NCI-H748 (cell line): ENCODE results near the gene CTRB2.
A peak's percentile ranks its signal among the peaks of the same experiment; 100 is the strongest.

Experiments used
- DNase-seq: peaks from one replicate; lab custom pipeline; 2025; ENCODE audit not compliant: unreplicated experiment; lab: John Stamatoyannopoulos, UW

Gene CTRB2

DNA sequence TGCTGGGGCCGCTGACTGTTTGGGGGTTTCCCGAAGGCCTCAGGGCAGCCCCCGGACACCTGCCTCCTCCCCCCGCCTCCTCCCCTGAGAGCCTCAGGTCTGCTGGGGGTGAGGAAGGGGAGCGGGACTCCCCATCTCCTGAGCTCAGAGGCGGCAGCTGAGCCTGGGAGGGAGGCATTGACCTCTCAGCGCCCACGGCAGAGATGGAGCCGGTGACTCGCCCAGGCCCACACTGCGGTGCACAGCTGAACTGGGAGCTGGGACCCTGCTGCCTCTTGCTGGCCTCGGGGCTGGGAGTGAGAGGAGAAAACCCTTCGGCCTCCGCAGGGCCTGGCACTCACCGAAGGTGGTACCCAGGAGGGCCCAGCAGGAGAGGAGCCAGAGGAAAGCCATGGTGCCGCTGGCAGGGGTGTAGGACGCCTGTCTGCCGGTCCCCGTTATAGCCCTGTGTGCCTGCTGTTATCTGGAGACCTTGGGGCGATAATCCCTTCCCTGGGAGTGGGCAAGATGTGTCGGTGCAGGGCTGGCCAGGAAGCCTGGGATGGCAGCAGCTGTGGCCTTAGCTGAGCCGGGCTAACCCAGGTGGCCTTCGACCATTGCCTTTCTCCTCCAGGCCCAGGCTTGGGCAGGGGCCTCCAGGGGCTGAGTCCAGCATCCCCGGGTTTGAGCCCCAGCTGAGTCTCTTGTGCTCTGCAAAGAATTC, at the start of gene CTRB2:
CTRB2 (minus strand) TSS at position 413 of the 703 bp plus-strand sequence; CDS start at position 393, 20 bp downstream.
- DNase-seq, result no peak

DNA sequence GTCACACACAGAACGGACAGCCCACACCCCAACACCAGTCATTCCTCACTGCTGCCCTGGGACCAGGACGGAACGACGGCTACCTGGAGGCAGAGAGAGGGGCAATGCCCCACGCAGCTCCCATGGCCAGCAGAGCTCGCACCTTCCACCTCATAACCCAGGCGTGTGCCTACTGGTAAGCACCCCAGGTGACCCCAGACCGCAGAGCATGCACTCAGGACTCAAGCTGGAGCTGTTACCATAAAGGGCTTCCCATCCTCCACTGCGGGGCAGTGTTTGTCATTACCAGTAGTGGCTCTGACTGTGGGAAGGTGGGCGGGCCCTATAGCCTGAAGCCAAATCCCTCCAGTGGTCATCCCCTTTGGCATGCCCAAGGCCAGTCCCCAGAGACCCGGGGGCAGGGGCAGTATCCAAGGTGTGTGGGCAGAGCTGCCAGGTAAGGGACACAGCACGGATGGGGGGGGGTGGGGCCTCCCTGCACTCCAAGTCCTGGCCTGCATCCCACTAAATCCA, 49.2 kb upstream of the CTRB2 start:
- no peak for DNase-seq

DNA sequence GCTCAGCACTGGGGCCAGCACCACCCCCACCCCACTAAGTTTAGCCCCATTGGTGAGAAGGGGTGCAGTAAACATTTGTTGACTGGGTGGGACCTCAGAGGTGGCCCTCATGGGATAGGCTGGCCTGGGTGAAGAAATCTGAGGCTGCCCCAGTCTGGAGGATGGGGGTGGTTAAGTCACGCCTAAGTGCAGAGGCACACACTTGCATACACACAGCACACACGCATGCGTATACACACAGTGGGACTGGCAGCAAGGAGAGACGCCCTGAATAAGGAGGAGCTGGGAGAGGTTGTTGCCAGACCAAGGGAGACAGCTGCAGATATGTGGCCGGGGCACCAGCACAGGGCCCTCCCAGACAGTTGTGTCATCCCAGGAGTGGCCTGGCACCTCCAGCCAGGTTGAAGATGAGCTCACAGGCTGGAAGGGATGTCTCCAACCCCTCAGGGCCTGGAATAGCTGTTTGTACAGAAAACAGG, 47.4 kb upstream of the CTRB2 start:
- no peak for DNase-seq

DNA sequence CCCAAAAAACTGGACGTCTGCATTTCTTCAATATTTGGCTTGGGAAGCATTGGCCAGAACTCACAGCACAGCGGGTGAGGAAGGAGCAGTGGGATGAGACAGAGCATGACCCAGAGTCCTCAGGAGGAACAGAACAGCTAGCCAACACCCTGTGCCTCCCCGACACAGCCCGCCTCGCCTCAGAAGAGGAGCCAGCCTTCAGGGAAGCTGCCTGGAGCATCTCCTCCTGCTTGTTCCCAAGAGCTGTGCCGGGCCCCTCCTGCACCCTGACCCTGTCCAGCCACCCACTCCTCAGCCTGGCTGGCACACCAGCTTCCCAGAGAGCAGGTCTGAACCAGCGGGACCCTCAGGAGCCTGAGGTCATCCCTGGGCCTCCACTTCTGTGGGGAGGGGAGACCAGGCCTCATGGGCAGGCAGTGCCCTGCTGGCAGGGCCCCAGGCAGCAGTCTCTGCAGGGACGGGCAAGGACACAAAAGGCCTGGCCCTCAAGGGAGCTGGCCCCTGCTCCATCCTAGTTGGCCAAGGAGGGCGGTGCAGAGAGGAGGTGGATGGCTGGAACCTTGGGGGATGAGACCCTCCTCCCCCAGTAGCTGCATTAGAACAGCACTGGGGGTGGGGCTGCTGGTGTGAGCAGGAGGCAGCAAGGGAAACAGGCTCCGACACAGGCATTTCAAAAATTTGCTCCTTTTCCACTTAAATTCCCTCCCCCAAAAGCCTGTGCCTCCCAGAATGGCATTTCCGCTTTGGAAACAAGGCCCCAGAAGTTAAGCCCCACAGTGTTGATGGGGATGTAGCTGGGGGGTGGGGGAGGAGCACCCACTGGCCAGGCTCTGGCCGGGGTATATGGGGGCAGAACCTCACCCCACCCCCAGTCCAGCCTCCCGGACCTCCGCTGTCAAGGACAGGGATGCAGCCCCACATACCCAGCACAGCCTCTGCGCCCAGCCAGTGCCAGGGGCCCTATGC, 46.3 kb upstream of the CTRB2 start:
- DNase-seq, result no peak

DNA sequence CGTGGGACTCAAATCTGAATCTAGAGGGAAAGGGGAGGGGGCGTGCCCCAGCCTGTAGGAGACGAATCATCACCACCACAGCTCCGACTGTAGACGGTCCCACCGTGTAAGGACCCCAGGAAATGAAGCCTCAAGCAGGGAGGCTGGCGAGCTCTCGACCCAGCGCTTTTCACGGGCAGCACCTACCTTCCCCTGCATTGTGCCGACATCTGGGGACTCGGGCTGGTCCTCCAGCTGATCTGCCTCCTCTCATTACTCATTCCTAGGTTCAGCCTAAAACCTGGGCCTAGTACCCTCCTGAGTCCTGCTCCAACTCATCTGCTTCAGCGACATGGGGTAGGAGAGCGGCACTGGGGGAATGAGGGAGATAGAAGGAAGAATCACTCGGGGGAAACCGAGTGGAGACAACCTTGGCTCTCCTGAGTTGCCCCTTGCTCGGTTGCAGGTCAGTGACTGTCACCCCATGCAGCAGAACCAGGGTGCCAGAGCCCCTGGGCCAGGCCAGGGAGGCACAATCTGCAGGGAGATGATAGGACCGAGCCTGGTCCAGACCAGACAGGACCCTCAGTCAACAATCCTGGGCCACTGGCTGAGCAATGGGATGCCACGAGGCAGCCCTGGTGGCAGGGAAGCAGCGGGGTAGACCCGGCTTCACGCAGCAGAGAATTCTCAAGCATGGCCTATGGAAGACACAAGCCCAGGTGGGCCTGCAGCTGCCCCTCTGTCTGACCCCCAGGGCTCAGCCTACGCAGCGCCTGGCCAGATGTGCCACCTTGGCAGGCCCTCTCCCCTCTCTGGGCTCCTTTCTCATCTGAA, 45.3 kb upstream of the CTRB2 start:
- no peak for DNase-seq

DNA sequence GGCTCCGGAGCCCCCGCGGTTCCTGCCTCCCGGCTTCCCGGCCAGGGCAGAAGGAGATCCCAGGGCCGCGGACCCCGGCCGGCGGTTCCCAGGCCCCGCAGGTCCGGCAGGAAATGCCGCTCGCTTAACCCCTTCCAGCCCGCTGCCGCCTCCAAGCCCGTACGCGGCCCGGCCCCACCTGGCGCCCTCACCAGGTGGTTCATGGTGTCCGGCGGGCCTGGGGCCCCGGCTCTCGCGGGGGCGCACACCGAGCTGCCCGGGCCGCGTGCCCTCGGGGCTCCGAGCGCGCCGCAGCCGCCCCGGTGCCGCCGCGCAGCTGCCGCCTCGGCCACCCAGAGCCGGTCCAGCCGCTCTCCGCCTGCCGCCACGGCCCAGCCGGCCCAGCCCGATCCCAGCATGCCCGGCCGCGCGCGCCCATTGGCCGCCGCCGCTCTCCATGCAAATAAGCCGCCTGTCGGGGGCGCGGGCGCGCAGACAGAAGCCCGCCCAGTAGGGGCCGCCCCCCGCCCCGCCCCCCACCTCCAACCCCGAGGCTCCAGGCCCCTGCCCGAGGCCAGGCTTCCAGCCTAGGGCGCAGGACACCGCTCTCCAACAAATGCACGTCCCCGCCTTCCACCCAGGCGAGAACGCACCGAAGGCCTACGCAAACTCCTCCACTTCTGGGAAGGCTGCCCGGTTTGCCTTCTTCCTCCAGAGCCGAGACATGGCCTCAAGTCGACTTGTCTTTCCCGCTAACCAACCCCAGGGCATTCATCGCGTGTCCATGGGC, 44.5 kb upstream of the CTRB2 start, which contains the start of gene BCAR1:
BCAR1 (minus strand) TSS at position 345 of the 769 bp plus-strand sequence; CDS start at position 203, 142 bp downstream.
- DNase-seq, result peak; percentile 88

DNA sequence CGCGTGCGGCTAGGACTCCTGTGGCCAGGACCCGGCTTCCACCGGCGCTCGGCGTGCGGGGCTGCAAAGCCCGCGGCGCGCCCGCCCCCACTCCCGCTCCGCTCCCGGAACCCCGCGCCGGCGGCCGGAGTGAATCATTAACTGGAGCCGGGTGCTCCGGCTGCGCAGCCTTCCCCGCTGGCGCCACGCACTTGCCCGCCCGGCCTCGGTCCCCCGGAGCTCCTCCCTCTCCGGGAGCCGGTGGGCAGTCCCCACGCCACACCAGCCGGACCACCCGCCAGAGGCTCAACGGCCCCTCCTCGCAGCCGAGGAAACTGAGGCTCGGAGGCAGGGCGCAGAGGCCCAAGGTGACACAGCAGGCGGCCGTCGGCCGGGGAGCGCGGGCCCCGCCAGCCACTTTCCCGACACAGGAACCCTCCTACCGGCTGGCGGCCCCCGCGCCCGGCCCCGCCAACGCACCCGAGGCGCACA, 43.9 kb upstream of the CTRB2 start:
- DNase-seq, result peak; percentile 25

DNA sequence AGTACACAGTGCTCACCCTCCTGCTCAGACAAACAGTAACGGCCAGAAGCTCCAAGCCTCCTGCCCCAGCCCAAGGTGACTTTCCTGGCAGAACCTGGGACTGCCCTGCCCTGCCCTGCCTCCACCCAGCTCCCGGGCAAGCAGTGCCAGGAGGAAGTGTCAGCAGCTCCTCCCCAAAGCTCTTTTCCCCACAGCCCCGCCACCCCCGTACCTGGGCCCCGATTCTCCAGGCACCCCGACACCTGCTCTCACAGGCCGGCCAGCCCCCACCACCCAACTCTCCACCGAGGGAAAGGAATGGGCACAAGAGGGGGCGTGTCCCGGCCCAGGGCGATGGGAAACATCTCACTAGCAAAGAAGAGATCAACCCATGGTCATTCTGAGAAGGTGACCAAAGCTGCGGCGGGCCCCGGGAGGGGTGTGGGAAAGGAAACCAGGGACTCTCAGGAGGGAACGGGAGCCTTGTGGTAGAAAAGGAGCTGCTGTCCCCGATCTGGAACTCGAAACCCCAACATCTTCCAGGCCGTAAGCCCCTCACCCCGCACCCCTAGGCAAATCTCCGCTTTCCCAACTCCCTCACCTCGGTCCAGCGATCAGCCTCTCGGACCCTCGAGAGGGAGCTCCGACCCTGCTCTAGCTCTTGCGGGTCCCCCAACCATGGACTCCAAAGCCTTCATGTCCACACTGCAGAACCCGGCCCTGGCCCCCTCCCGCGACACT, 43.3 kb upstream of the CTRB2 start:
- DNase-seq, result no peak

DNA sequence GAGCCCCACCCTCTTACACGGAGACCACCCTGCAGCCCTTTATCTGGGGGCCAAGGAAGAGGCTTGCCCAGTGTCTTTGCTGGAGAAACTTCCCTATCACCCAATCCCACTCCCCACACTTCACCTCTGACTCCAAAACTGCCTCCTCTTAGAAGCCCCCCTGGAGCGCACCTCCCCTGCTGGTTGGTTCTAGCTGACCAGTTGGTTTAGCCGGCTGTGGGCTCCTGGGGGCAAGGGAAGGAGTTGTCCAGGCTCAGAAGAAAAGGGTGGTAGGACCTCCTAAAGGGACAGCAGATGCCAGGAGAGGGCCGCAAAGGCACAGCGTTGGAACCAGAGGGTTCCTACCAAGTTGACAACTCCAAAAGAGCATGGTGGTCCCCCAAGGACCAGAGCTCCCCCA, 42.5 kb upstream of the CTRB2 start:
- DNase-seq, result no peak

DNA sequence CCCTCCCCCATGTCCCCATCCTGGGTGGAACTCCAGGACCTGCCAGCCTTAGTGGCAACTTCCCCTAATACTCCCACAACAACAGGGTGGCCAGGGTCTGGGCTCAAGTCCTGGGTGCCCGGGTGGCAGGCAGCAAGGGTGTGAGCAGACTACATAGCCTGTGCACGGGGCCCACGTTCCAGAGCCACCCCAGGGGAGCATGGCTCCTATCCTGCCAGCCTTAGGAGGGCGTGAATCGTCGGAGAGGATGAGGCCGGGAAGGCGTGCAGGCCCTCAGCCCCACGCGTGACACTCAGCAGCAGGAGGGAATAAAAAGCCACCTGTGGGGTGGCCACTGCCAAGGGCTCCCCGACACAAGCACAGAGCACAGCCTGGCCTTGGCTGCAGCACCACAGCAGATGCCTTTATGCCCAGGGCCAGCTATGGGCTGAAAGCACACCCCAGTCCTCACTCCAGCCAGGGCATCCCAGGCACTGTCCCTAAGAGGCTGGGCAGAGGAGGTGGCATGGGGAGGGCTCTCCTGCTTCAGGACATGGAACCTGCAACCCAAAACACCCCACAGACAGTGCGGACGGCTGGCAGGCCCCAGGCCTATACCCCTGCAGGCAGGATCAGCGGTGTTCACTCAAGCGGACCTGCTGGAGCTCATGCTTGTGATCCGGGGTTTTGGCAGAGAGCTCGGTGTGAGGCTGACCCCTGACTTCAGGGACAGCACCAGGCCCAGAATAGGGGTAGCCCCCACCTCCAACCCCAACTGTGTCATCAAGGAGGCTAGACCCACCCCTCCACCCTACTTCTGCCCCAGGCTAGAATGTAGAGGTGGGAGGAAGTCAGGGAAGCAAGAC, 41.8 kb upstream of the CTRB2 start:
- no peak for DNase-seq

DNA sequence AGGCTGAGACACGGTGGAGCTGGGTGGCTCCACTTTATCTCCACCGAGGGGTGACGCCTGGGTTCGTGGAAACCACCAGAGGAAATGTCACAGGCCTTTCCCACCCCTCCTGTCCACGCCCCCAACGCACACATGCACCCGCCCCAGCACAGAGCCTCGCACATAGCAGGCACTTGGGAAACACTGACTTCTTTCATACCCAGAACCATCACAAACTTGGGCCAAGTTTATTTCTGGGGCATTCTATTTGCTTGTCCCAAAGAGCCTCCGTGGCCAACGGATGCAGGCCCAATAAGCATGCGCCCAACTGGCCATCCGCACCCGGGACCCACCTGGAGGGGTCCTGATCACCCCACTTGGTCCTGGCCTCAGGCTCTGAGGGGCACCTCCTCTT, 41.2 kb upstream of the CTRB2 start:
- DNase-seq, result no peak

DNA sequence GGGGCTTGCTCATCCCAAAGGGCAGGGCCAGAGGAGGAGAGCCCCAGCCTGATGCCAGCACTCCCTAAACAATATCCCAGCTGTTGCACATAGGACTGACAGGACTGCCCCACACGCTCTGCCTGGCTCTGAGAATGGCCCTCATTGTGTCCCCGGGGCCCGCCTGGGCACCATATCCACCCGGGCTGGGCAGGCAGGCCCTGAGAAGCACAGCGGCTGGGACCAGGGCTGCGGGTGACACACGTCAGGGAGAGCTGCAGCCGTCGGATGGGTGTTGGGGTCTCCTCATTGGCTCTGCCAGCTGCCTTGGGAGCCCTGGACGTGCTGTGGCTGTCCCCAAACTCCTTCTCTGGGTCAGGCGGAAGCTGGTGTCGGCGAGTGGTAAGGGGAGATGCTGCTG, 40.3 kb upstream of the CTRB2 start:
- no peak for DNase-seq

DNA sequence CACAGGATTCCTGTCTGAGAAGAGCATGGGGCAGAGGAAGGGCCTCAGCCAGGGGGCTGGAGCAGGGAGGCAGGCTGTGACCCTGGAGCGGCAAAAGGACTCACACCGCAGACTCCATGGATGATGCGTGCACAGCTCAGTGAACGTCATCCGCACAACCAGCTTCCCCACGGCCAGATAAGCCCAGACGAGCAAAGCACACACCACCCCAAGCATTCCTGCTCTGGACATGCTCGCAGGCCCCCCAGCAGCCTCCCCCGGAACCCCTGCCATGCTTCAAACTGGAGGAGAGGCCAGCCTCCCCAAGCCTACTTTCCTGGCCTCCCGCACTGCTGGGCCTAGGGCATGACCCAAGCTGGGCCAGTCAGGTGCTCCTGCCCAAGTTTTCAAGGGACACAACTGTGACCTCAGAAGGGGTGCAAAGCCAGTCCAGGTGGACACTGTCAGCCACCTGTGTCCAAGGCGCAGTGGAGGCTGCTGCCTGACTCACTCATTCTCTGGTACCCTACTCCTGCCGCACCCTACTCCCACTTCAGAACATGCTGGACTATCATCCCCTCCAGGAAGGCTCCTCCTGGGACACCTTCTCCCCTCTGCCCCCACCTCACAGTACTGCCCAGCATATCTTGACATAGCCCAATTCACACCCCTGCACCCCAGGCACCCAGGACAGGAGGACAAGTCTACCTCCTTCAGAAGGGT, 39.7 kb upstream of the CTRB2 start:
- DNase-seq, result no peak

DNA sequence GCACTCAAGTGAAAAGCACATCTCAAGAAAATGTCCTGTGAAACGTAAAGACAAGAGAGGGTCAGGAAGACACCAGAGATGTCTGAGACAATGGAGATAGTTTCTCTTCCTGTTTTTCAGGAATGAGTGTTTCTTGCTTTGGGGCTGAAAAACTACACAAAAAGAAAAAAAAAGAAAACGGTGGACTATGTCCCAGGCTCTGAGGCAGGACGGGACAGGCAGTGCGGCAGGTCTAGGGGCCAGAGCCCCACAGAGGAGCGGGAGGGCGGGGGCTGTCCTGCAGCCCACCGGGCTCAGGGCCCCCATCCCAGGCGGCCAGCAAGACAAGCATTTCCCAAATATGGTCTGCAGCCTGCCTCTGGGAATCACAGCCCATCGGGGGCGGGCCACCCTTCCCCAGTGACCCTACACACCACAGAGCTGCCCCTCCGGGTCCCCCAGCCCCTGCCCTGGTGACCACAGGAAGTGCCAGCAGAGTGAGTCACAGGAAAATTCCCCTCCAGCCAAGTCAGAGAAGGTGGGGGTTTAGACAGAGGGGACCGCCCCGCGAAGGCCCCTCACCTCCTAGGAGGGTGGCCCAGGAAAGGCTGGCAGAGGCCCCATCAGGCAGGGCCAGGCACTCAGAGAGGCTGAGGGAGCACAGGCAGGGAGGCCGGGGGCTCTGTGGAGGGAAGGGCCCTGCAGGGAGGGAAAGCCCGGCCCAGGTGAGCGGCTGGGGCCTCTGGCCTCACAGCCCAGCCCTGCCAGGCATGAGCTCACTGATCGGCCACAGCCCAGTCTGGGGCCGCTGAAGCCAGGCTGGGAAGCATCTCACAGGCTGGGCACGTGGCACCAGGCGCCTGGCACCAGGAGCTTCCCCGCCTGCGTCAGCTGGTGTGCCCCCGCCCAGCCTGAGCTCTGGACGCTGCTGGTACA, 38.1 kb upstream of the CTRB2 start:
- DNase-seq, result no peak

DNA sequence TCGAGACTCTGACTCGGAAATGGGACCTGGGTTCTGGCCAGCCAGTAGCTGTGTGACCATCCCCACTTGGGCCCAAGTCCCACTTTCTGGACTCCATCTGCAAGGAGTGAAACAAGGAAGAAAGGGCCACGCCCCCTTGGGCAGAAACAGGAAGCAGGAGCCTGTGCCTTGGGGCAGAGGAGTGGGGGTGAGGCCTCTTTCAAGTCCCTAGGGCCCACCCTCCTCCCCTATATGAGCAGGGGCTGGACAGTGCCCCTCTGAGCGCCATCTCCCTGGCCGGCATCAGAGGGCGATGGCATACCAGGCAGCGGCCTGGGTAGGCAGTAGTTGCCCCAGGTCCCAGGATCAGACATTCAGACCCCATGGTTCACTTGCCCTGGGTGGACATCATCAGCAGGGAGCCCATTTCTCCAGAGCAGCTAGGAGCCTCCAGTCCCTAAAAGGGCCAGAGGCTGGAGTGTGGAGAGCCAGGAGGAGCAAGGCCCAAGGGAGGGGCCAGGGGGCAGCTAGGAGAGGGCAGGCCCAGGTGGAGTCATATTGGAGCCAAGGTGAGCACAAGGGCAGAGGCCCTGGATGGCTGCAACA, 37.4 kb upstream of the CTRB2 start:
- DNase-seq, result no peak

DNA sequence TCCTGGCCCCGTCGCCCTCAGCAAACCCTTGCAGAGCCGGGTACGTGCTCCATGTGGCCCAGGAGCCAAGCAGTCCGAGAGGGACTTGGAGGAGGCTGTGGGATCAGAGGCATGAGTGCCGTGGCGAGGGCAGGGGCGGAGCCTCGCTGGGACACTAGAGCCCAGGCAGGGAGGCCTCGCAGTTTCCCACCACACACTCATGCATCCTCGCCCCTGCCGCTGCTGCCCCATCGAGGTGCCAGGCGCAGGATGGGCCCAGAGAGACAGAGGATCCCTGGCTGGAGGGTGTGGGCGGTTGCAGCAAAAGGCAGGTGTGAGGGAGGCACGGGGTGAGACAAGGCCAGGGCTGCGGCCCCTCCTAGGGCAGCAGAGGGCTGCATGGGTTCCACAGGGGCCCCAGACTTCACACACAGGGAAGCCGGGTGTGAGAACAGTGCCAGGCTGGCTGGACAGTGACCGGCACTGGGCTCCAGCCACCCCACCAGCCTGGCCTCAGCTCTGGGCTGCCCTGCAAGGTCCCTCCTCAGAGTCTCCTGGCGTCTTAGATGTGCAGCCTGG, 36.8 kb upstream of the CTRB2 start:
- no peak for DNase-seq
